GM12878 (cell line): ENCODE measurements around the gene LITAF. TPM values are rescaled to one million over a fixed set of nuclear protein-coding genes. Genes with fewer than 3 reads are reported as not detected.
A peak's percentile ranks its signal among the peaks of the same experiment; 100 is the strongest.

Source experiments
- ATAC-seq: fragments of 200-7000 bp; cut with Tn5 transposase; 3 replicates; pipeline ENCODE4 v1.9.1; 2020; ENCODE audit warnings: mild to moderate bottlenecking, moderate library complexity
- BruUV-seq: library from RNA; stranded (reverse); fragments of 400-500 nt; replicated peaks from 2 replicates; lab custom pipeline; 2021; lab: Mats Ljungman, UMichigan
- CTCF ChIA-PET: fragments of 300-600 bp; sonication (Branson Sonifier 250); formaldehyde crosslinking; extraction: SDS; loops from one replicate; lab custom pipeline; 2021; ENCODE audit warnings: inconsistent platforms; lab: Yijun Ruan, JAX
- POLR2A ChIA-PET: fragments of 350-600 bp; formaldehyde crosslinking; extraction: SDS; loops from one replicate; lab custom pipeline; 2021; ENCODE audit warnings: inconsistent platforms; lab: Charles Lee
- RAD21 ChIA-PET: fragments of 300-600 bp; sonication (Branson Sonifier 250); formaldehyde crosslinking; loops from one replicate; lab custom pipeline; 2023; ENCODE audit warnings: antibody characterized with exemption; ENCODE audit not compliant: unreplicated experiment; lab: Charles Lee
- SMC1A ChIA-PET: fragments of 300-600 bp; sonication (Branson Sonifier 250); formaldehyde crosslinking; loops from one replicate; lab custom pipeline; 2023; ENCODE audit not compliant: unreplicated experiment, uncharacterized antibody; lab: Charles Lee
- DNase-seq: peaks from one replicate; pipeline ENCODE4 v3.0.0-alpha.2; 2011; ENCODE audit warnings: low read depth, low spot score
- FAIRE-seq: peaks from 3 replicates; lab custom pipeline; 2011; peaks lifted over from hg19 to GRCh38; lab: Jason Lieb, UNC
- H2AFZ ChIP-seq: 2 replicates; pipeline ENCODE4 v1.6.0; 2011; ENCODE audit warnings: low read depth, low read length, control low read depth; ENCODE audit not compliant: control insufficient read depth
- H3K27ac ChIP-seq: 2 replicates; pipeline ENCODE4 v1.5.1; 2011; ENCODE audit warnings: control low read depth; ENCODE audit not compliant: control insufficient read depth, insufficient read depth
- H3K27me3 ChIP-seq, 2 experiments: replicated peaks in 1 of 2; 2 replicates each; pipeline versions ENCODE4 v1.6.0 to v1.6.1; 2011; ENCODE audit warnings: low read length in 1 of 2; ENCODE audit not compliant: control insufficient read depth in 2 of 2, insufficient read depth in 2 of 2
- H3K36me3 ChIP-seq, 2 experiments: 2 replicates each; pipeline ENCODE4 v1.5.1; 2011; ENCODE audit warnings: low read length in 1 of 2; ENCODE audit not compliant: control insufficient read depth in 2 of 2, insufficient read depth in 2 of 2
- H3K4me1 ChIP-seq: 2 replicates; pipeline ENCODE4 v1.6.1; 2011; ENCODE audit warnings: mild to moderate bottlenecking, low read length, moderate library complexity, mixed read lengths; ENCODE audit not compliant: control insufficient read depth, insufficient read depth
- H3K4me2 ChIP-seq: 2 replicates; pipeline ENCODE4 v1.6.0; 2011; ENCODE audit warnings: control low read depth; ENCODE audit not compliant: control insufficient read depth, insufficient read depth
- H3K4me3 ChIP-seq: fragments of 200-600 bp; sonication (generic); 2 replicates; pipeline ENCODE4 v1.5.1; 2016
- H3K79me2 ChIP-seq: 2 replicates; pipeline ENCODE4 v1.6.0; 2011; ENCODE audit warnings: low read length; ENCODE audit not compliant: control insufficient read depth, insufficient read depth
- H3K9ac ChIP-seq: 2 replicates; pipeline ENCODE4 v1.8.0; 2011; ENCODE audit warnings: low read length, control low read depth, mixed read lengths; ENCODE audit not compliant: control insufficient read depth, insufficient read depth
- H3K9me3 ChIP-seq: replicated peaks from 3 replicates; pipeline ENCODE4 v1.5.1; 2011; ENCODE audit warnings: mild to moderate bottlenecking, low read length; ENCODE audit not compliant: control insufficient read depth, insufficient read depth
- H4K20me1 ChIP-seq: 2 replicates; pipeline ENCODE4 v1.6.0; 2011; ENCODE audit not compliant: control insufficient read depth, insufficient read depth
- CREB1 ChIP-seq: IDR thresholded peaks from 2 replicates; pipeline ENCODE4 v1.6.1; 2012; ENCODE audit warnings: low read depth, mild to moderate bottlenecking, inconsistent platforms
- SMARCA5 ChIP-seq: fragments of 450-650 bp; IDR thresholded peaks from 2 replicates; pipeline ENCODE4 v1.6.1; 2017; ENCODE audit warnings: mild to moderate bottlenecking
- SREBF2 ChIP-seq: IDR thresholded peaks from 2 replicates; pipeline ENCODE4 v1.6.1; 2012; ENCODE audit warnings: mild to moderate bottlenecking, low read length
- SUPT20H ChIP-seq: IDR thresholded peaks from 2 replicates; pipeline ENCODE4 v1.6.1; 2011; ENCODE audit warnings: low read depth, mild to moderate bottlenecking, low read length, moderate library complexity, borderline replicate concordance; ENCODE audit not compliant: control insufficient read depth
- WGBS: methylation state at CpG from one replicate; pipeline ENCODE4 v1.1.6; 2016; ENCODE audit warnings: low lambda C conversion rate; ENCODE audit not compliant: insufficient replicate concordance, insufficient coverage; ENCODE audit errors: missing lambda C conversion rate; 5-methylcytosine and 5-hydroxymethylcytosine counted together
- in situ Hi-C: fragments of 300-500 bp; cut with MboI; formaldehyde crosslinking; loops from 9 replicates; pipeline ENCODE4 v1.14.3; 2018; ENCODE audit warnings: mixed read lengths
- intact Hi-C: fragments of 100-400 bp; cut with micrococcal nuclease; formaldehyde crosslinking; loops from one replicate; pipeline ENCODE4 v1.14.2; 2022; ENCODE audit not compliant: unreplicated experiment
- polyA plus RNA-seq, 11 experiments: library from polyadenylated mRNA; depleted of rRNA in 4 of 11; unstranded in 6 of 11; stranded (reverse) in 5 of 11; fragments of >200 nt; fragmentation: Nextera tagmentation in 4 of 11; fragmentation: Illumina TruSeq in 1 of 11; extraction: Ambion mirVana in 4 of 11; extraction: Trizol in 1 of 11; gene quantifications; 1 replicate in 1 of 11; 2 replicates in 10 of 11; pipeline versions ENCODE4 v1.2.1 to v1.2.3, GENCODE V29; 2011 to 2016; ENCODE audit warnings: inconsistent platforms in 2 of 11, missing spikeins in 2 of 11, low read depth in 1 of 11
- total RNA-seq, 4 experiments: library from RNA; depleted of rRNA in 3 of 4; stranded (reverse); fragments of >200 nt in 3 of 4; fragmentation: Illumina TruSeq in 1 of 4; extraction: Trizol in 1 of 4; gene quantifications; 2 replicates each; pipeline versions ENCODE4 v1.2.1 to v1.2.3, GENCODE V29; 2013 to 2021
- TF ChIP-seq, protein P1 (sequence below): fragments of 450-650 bp; IDR thresholded peaks from 2 replicates; pipeline ENCODE4 v1.6.1; 2018; ENCODE audit warnings: borderline replicate concordance, mild to moderate bottlenecking; ENCODE audit not compliant: partially characterized antibody

Gene LITAF
- total and polyA plus RNA-seq, 10 of the 15 experiments (the other 5 are each of a cell fraction or from before 2014, with no cell fraction given) = 99.2 to 211 (median 147) TPM

DNA sequence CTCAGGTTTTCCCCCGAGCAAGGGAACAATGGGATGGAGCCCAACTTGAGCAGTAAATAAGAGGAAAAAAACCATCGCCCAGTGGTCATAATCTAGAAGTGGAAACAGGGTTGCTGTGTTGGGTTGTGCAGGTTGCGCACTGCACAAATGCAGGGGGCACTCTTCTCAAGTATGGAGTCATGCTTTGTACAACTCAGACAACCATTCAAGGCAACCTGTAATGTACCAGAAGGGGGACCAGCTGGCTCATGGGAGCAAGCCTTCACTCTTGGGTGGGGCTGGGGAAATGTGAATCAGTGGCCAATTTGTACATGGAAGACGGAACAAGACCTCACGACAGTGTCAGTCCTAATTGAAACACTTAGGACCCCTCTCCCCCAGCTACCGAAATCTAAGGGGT lies 23.9 kb upstream of the LITAF start:
- H3K27ac ChIP-seq = no peak overlapping the region
- no TSS peak for BruUV-seq
- no peaks in the 10 kb centered on the region for H3K9me3 ChIP-seq
- ChIA-PET RAD21 (interaction anchor here (0.9 to 1.0 kb wide), 2 partner anchors 33 to 79 kb away, joined by 3 read pairs; no protein-coding TSS in a partner anchor), CTCF (no interaction called here), POLR2A (no interaction called here), SMC1A (interaction anchor here (0.6 kb wide), 2 partner anchors 35 to 235 kb away, joined by 3 to 5 read pairs; no protein-coding TSS in a partner anchor)
- H2AFZ ChIP-seq = no peak overlapping the region
- 49% methylated on average over 6 of the region's 6 CpGs for WGBS
- H3K4me2 ChIP-seq = no peak overlapping the region
- in situ Hi-C loops = no loop called here
- H3K9ac ChIP-seq = no peak overlapping the region
- H3K27me3 ChIP-seq = no peaks in the 10 kb centered on the region; a peak in 1 of 4 replicates
- no peaks in the 10 kb centered on the region for H4K20me1 ChIP-seq
- no peak overlapping the region for H3K4me3 ChIP-seq
- no peak for DNase-seq
- no peaks in the 10 kb centered on the region for H3K79me2 ChIP-seq
- ATAC-seq = no peak
- FAIRE-seq = no peak
- peaks cover 27% of the 10 kb centered on the region for H3K4me1 ChIP-seq
- intact Hi-C loops = no loop called here
- no peak for TF ChIP-seq SUPT20H
- no peak for TF ChIP-seq SREBF2
- TF ChIP-seq CREB1 = no peak
- TF ChIP-seq, protein P1, sequence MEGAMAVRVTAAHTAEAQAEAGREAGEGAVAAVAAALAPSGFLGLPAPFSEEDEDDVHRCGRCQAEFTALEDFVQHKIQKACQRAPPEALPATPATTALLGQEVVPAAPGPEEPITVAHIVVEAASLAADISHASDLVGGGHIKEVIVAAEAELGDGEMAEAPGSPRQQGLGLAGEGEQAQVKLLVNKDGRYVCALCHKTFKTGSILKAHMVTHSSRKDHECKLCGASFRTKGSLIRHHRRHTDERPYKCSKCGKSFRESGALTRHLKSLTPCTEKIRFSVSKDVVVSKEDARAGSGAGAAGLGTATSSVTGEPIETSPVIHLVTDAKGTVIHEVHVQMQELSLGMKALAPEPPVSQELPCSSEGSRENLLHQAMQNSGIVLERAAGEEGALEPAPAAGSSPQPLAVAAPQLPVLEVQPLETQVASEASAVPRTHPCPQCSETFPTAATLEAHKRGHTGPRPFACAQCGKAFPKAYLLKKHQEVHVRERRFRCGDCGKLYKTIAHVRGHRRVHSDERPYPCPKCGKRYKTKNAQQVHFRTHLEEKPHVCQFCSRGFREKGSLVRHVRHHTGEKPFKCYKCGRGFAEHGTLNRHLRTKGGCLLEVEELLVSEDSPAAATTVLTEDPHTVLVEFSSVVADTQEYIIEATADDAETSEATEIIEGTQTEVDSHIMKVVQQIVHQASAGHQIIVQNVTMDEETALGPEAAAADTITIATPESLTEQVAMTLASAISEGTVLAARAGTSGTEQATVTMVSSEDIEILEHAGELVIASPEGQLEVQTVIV = no peak
- 0 out of 2 replicates have a peak, but pooled peaks have one; percentile 53 for TF ChIP-seq SMARCA5
- no peaks in the 10 kb centered on the region for H3K36me3 ChIP-seq
